Gastroesophageal sphincter (tissue), 3 donors: ENCODE data around the gene CCR8.

Experiments used
- CTCF ChIP-seq, 4 experiments: fragments of 200-600 bp in 2 of 4; fragments of 450-650 bp in 2 of 4; sonication (generic) in 1 of 4; IDR thresholded peaks; one replicate each; pipeline ENCODE4 v1.5.1; 2017 to 2019; ENCODE audit warnings: antibody characterized with exemption in 4 of 4, mild to moderate bottlenecking in 2 of 4, moderate library complexity in 2 of 4
- EP300 ChIP-seq: sonication (generic); formaldehyde crosslinking; IDR thresholded peaks from one replicate; pipeline ENCODE4 v1.6.1; 2017; ENCODE audit warnings: antibody characterized with exemption, mild to moderate bottlenecking
- POLR2AphosphoS5 ChIP-seq: sonication (generic); formaldehyde crosslinking; IDR thresholded peaks from one replicate; pipeline ENCODE4 v1.6.1; 2017; ENCODE audit warnings: antibody characterized with exemption

GRCh38 chr3:39285332-39285731 is 44.2 kb upstream of the CCR8 start:
- TF ChIP-seq POLR2AphosphoS5 (no peak), CTCF (IDR thresholded peaks at IDR 0.05) (no peak), EP300 (no peak)
